CD14-positive monocyte (primary cell): ENCODE data around the gene GABRR2. TPM values are rescaled to one million over a fixed set of nuclear protein-coding genes. Genes with fewer than 3 reads are reported as not detected.

Source experiments
- DNase-seq, 3 donors: peaks; one replicate each; pipeline ENCODE4 v3.0.0-alpha.2; 2011 to 2022
- H2AFZ ChIP-seq: 2 replicates; pipeline ENCODE4 v1.6.0; 2012; ENCODE audit warnings: mild to moderate bottlenecking, low read depth, low read length, inconsistent platforms; ENCODE audit not compliant: insufficient read depth, poor library complexity, severe bottlenecking
- H3K27ac ChIP-seq, 2 donors: 1 replicate in 1 of 2; 2 replicates in 1 of 2; pipeline ENCODE4 v1.5.1; 2012 to 2013; ENCODE audit warnings: low read length in 2 of 2, control low read depth in 1 of 2, inconsistent platforms in 1 of 2, low read depth in 1 of 2, mild to moderate bottlenecking in 1 of 2
- H3K27me3 ChIP-seq, 2 donors: one replicate each; pipeline versions ENCODE4 v1.6.0 to v1.6.1; 2011 to 2013; ENCODE audit warnings: low read length in 2 of 2; ENCODE audit not compliant: control insufficient read depth in 2 of 2, insufficient read depth in 2 of 2
- H3K36me3 ChIP-seq, 2 donors: replicated peaks in 1 of 2; 1 replicate in 1 of 2; 2 replicates in 1 of 2; pipeline versions ENCODE4 v1.5.1 to v1.6.1; 2012 to 2013; ENCODE audit warnings: low read length in 2 of 2, control low read depth in 1 of 2, inconsistent platforms in 1 of 2, mild to moderate bottlenecking in 1 of 2; ENCODE audit not compliant: insufficient read depth in 2 of 2, control insufficient read depth in 1 of 2
- H3K4me1 ChIP-seq, 2 donors: 1 replicate in 1 of 2; 2 replicates in 1 of 2; pipeline versions ENCODE4 v1.5.1 to v1.6.1; 2012 to 2013; ENCODE audit warnings: low read length in 2 of 2, control low read depth in 1 of 2, inconsistent platforms in 1 of 2, mild to moderate bottlenecking in 1 of 2, moderate library complexity in 1 of 2; ENCODE audit not compliant: insufficient read depth in 2 of 2, control insufficient read depth in 1 of 2
- H3K4me2 ChIP-seq: replicated peaks from 2 replicates; pipeline ENCODE3; 2012; ENCODE audit warnings: low read length, moderate library complexity, mild to moderate bottlenecking; ENCODE audit not compliant: poor library complexity, severe bottlenecking; ENCODE audit errors: extremely low read depth
- H3K4me3 ChIP-seq, 3 experiments: fragments of 200-600 bp in 1 of 3; sonication (generic) in 1 of 3; replicated peaks in 1 of 3; 1 replicate in 2 of 3; 2 replicates in 1 of 3; pipeline ENCODE4 v1.5.1; 2011 to 2013; ENCODE audit warnings: low read length in 3 of 3, mild to moderate bottlenecking in 3 of 3, control low read depth in 2 of 3, low read depth in 2 of 3, inconsistent platforms in 1 of 3, moderate library complexity in 1 of 3
- H3K79me2 ChIP-seq: 2 replicates; pipeline ENCODE4 v1.6.0; 2012; ENCODE audit warnings: mild to moderate bottlenecking, control low read depth, inconsistent platforms, low read length, moderate library complexity; ENCODE audit not compliant: insufficient read depth
- H3K9ac ChIP-seq: 2 replicates; pipeline ENCODE4 v1.6.0; 2017; ENCODE audit warnings: low read length, mild to moderate bottlenecking; ENCODE audit not compliant: insufficient read depth, poor library complexity, severe bottlenecking
- H3K9me3 ChIP-seq, 2 donors: replicated peaks in 1 of 2; 1 replicate in 1 of 2; 2 replicates in 1 of 2; pipeline versions ENCODE4 v1.5.1 to v1.6.1; 2012 to 2013; ENCODE audit warnings: low read length in 2 of 2, control low read depth in 1 of 2; ENCODE audit not compliant: control insufficient read depth in 1 of 2, insufficient read depth in 1 of 2
- H4K20me1 ChIP-seq: 2 replicates; pipeline ENCODE4 v1.6.0; 2012; ENCODE audit warnings: mild to moderate bottlenecking, low read length, control low read depth, moderate library complexity; ENCODE audit not compliant: insufficient read depth
- H3K27ac Mint-ChIP-seq, 7 donors: one replicate each; pipeline ENCODE4 v1.8.0; 2020; ENCODE audit warnings: mild to moderate bottlenecking in 7 of 7, mixed read lengths in 7 of 7, moderate library complexity in 6 of 7, inconsistent platforms in 2 of 7
- H3K27me3 Mint-ChIP-seq, 3 donors: one replicate each; pipeline ENCODE4 v1.8.0; 2021 to 2022; ENCODE audit warnings: low read depth in 3 of 3, mild to moderate bottlenecking in 3 of 3, mixed read lengths in 3 of 3, moderate library complexity in 3 of 3, inconsistent platforms in 1 of 3
- H3K36me3 Mint-ChIP-seq, 2 donors: one replicate each; pipeline ENCODE4 v1.8.0; 2020; ENCODE audit warnings: mixed read lengths in 2 of 2, inconsistent platforms in 1 of 2, mild to moderate bottlenecking in 1 of 2
- H3K4me1 Mint-ChIP-seq: one replicate; pipeline ENCODE4 v1.8.0; 2020; ENCODE audit warnings: mild to moderate bottlenecking, mixed read lengths
- H3K4me3 Mint-ChIP-seq, 2 donors: one replicate each; pipeline ENCODE4 v1.8.0; 2020; ENCODE audit warnings: mild to moderate bottlenecking in 2 of 2, mixed read lengths in 2 of 2, moderate library complexity in 1 of 2
- H3K9me3 Mint-ChIP-seq, 7 donors: one replicate each; pipeline ENCODE4 v1.8.0; 2020 to 2022; ENCODE audit warnings: mixed read lengths in 7 of 7, mild to moderate bottlenecking in 6 of 7, moderate library complexity in 6 of 7, inconsistent platforms in 2 of 7
- CTCF ChIP-seq: fragments of 200-600 bp; IDR thresholded peaks from one replicate; pipeline ENCODE4 v1.8.0; 2022; ENCODE audit warnings: antibody characterized with exemption, mild to moderate bottlenecking
- WGBS: methylation state at CpG from one replicate; pipeline ENCODE4 v1.1.5; 2013; ENCODE audit warnings: missing lambda C conversion rate; ENCODE audit not compliant: insufficient coverage; 5-methylcytosine and 5-hydroxymethylcytosine counted together
- intact Hi-C, 2 donors: fragments of 100-400 bp; cut with micrococcal nuclease; formaldehyde crosslinking; loops; one replicate each; pipeline versions ENCODE4 v1.15.0 to v1.15.1; 2023
- polyA plus RNA-seq, 3 donors: library from polyadenylated mRNA; depleted of rRNA in 1 of 3; unstranded in 2 of 3; stranded (reverse) in 1 of 3; fragments of 300-500 nt in 2 of 3; fragments of >200 nt in 1 of 3; fragmentation: Illumina TruSeq in 2 of 3; gene quantifications; 1 replicate in 2 of 3; 2 replicates in 1 of 3; pipeline ENCODE4 v1.2.3, GENCODE V29; 2012 to 2021

The GABRR2 gene
- polyA plus RNA-seq, 3 donors = 3.7 TPM; not detected in 2

DNA sequence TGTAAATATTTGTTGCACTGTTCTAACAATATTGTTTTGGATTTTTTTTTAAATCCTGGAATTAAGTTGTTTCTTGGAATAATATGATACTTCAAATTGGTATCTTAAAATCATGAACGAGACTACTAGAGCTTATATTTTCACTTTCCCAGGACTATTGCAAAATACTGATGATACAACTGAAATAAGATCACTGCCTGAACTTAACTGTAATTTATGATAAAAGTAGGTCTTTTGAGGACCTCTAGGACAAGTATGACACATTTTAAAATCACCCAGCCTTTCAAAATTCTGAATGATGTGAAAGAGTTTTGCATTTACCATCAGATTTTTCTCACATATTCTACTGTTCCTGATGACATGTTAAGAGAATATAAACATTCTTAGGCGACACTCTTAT lies 46.1 kb upstream of the GABRR2 start:
- H3K4me3 ChIP-seq = peak overlapping the region in 1 of 3 experiments; percentile 2
- H3K9me3 ChIP-seq = no peaks in the 10 kb centered on the region
- Mint-ChIP-seq H3K4me1 (peaks cover 50% of the 10 kb centered on the region), H3K9me3 (no peaks in the 10 kb centered on the region), H3K36me3 (peaks cover 2% of the 10 kb centered on the region in 2 donors), H3K4me3 (peak overlapping the region in 1 of 2 donors; percentile 28), H3K27me3 (peaks cover 0 to 4% (median 0%) of the 10 kb centered on the region in 3 donors), H3K27ac (peak overlapping the region in 4 of 7 donors; percentile 26 to 63 (median 50))
- H4K20me1 ChIP-seq = no peaks in the 10 kb centered on the region
- no peak overlapping the region for H3K9ac ChIP-seq
- 100% methylated on average over 1 of the region's 2 CpGs for WGBS
- no peak overlapping the region for H3K27ac ChIP-seq
- no peaks in the 10 kb centered on the region for H3K36me3 ChIP-seq
- no peaks in the 10 kb centered on the region for H3K79me2 ChIP-seq
- no peak for TF ChIP-seq CTCF
- H3K27me3 ChIP-seq = no peaks in the 10 kb centered on the region
- peak overlapping the region; percentile 2 for H3K4me2 ChIP-seq
- no peak overlapping the region for H2AFZ ChIP-seq
- intact Hi-C loops = no loop called here
- peak in 1 of 3 donors; percentile 36 for DNase-seq
- peaks cover 24 to 39% of the 10 kb centered on the region in 2 donors for H3K4me1 ChIP-seq

DNA sequence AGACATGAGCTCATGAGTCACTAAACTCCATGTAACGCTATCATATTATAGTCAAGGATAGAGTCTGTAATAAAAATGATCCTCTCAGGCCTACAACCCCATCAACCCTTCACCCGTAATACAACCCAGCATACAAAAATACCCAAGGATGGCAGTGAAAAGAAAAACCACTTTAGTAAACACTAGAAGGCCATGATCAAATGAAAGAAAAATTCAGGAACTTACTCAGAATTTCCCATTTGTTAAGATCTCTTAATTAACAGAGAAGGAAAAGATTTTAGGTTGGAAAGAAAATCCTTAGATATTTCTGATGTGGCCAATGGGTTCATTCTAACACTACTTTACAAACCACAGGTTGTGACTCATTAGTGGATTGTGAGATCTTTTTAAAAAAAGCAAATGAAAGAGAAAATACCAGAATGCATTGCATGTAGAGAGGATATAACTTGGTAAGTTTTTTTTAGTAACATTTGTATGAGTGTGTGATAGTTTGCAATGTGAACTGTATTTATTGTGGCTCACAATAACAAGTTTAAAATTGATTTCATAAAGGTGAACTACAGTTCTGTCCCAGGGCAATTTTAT lies 45.4 kb upstream of the GABRR2 start:
- intact Hi-C loops = no loop called here
- Mint-ChIP-seq H3K36me3 (no peaks in the 10 kb centered on the region), H3K27me3 (peaks cover 0 to 4% (median 0%) of the 10 kb centered on the region in 3 donors), H3K9me3 (no peaks in the 10 kb centered on the region), H3K4me1 (peaks cover 50% of the 10 kb centered on the region), H3K4me3 (peak overlapping the region in 1 of 2 donors; percentile 21), H3K27ac (peak overlapping the region in 5 of 7 donors; percentile 28 to 63 (median 52))
- H2AFZ ChIP-seq = no peak overlapping the region
- H3K4me3 ChIP-seq = peak overlapping the region in 1 of 3 experiments; percentile 2
- H3K79me2 ChIP-seq = no peaks in the 10 kb centered on the region
- no peak overlapping the region for H3K27ac ChIP-seq
- peak overlapping the region; percentile 2 for H3K4me2 ChIP-seq
- H3K36me3 ChIP-seq = no peaks in the 10 kb centered on the region
- peak in 1 of 3 donors; percentile 37 for DNase-seq
- H3K4me1 ChIP-seq = peaks cover 24 to 39% of the 10 kb centered on the region in 2 donors
- no peaks in the 10 kb centered on the region for H3K27me3 ChIP-seq
- WGBS = no CpG with 5 or more reads among the region's 2 CpGs
- H4K20me1 ChIP-seq = no peaks in the 10 kb centered on the region
- no peaks in the 10 kb centered on the region for H3K9me3 ChIP-seq
- TF ChIP-seq CTCF = no peak
- H3K9ac ChIP-seq = no peak overlapping the region
